ENCODE results near the gene RMC1.

DNA sequence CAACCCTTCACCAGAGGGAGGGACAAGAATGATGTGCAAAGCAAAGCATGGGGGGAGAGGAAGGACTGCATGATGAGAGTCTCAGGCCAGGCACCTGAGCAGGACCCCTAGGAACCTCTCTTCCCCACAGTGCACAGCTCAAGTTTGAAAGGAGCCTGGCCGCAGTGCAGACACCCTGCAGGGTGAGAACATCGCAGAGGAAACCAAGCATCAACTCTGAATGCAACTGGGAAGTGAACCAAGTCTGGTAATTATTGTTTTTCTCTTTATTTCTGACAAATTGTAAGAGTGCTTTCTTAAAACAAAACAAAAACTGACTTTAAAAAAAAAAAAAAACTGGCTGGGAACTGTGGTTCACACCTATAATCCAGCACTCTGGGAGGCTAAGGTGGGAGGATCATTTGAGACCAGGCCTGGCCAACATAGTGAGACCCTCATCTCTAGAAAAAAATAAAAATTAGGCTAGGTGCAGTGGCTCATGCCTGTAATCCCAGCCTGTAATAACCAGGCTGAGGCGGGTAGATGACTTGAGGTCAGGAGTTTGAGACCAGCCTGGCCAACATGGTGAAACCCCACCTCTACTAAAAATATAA, 67.7 kb downstream of the RMC1 start:
- TF ChIP-seq, protein P1, sequence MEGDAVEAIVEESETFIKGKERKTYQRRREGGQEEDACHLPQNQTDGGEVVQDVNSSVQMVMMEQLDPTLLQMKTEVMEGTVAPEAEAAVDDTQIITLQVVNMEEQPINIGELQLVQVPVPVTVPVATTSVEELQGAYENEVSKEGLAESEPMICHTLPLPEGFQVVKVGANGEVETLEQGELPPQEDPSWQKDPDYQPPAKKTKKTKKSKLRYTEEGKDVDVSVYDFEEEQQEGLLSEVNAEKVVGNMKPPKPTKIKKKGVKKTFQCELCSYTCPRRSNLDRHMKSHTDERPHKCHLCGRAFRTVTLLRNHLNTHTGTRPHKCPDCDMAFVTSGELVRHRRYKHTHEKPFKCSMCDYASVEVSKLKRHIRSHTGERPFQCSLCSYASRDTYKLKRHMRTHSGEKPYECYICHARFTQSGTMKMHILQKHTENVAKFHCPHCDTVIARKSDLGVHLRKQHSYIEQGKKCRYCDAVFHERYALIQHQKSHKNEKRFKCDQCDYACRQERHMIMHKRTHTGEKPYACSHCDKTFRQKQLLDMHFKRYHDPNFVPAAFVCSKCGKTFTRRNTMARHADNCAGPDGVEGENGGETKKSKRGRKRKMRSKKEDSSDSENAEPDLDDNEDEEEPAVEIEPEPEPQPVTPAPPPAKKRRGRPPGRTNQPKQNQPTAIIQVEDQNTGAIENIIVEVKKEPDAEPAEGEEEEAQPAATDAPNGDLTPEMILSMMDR (conservative IDR thresholded peaks at IDR 0.05 in 1 of 2, IDR thresholded peaks at IDR 0.05 in 1 of 2; ENCODE audit: extremely low read depth in 1 of 2, insufficient read depth in 1 of 2, low read depth in 1 of 2, low read length in 2 of 2) = no peak
- no peak for TF ChIP-seq EZH2 (IDR thresholded peaks at IDR 0.05; ENCODE audit: borderline replicate concordance, low read length)
